Measurements from ENCODE around the gene MPLKIP.

- TF ChIP-seq, protein P1, sequence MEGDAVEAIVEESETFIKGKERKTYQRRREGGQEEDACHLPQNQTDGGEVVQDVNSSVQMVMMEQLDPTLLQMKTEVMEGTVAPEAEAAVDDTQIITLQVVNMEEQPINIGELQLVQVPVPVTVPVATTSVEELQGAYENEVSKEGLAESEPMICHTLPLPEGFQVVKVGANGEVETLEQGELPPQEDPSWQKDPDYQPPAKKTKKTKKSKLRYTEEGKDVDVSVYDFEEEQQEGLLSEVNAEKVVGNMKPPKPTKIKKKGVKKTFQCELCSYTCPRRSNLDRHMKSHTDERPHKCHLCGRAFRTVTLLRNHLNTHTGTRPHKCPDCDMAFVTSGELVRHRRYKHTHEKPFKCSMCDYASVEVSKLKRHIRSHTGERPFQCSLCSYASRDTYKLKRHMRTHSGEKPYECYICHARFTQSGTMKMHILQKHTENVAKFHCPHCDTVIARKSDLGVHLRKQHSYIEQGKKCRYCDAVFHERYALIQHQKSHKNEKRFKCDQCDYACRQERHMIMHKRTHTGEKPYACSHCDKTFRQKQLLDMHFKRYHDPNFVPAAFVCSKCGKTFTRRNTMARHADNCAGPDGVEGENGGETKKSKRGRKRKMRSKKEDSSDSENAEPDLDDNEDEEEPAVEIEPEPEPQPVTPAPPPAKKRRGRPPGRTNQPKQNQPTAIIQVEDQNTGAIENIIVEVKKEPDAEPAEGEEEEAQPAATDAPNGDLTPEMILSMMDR (IDR thresholded peaks at IDR 0.05; ENCODE audit: low read depth, low read length, poor library complexity, severe bottlenecking) = no peak
- TF ChIP-seq EZH2phosphoT487 (IDR thresholded peaks at IDR 0.05; ENCODE audit: borderline replicate concordance, low read length) = no peak
Observed at GRCh38 chr7:40137563-40137962, 3.1 kb upstream of the MPLKIP start.
